HG03095 (cell line): ENCODE results near the gene GAD1.
A peak's percentile ranks its signal among the peaks of the same experiment; 100 is the strongest.

Experiments
- ATAC-seq: cut with Tn5 transposase; IDR thresholded peaks from one replicate; pipeline ENCODE4 v1.9.1; 2021; ENCODE audit warnings: moderate library complexity; ENCODE audit not compliant: unreplicated experiment

The GAD1 gene

GRCh38 chr2:170842785-170843184 lies 26.1 kb downstream of the GAD1 start:
- ATAC-seq = no peak

DNA sequence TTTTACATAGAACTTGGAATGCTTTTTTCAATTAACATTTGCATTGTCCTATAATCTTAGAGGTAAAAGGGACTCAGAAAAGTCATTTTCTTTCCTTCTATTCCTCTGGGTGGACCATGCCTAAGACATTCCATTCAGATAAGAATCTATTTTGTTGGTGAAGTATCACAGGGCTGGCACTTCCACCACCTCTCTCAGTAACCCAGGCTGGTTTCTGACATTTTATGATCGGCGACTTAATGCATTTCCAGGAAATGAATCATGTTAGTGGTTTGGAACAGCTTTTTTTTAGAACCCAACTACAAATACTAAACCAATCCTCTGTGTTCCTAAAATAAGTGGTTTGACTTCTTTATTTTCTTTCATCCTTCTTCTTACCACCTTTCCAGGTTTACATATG lies 27.0 kb downstream of the GAD1 start:
- ATAC-seq = no peak

GRCh38 chr2:170845343-170845742 lies 28.7 kb downstream of the GAD1 start:
- ATAC-seq = no peak

DNA sequence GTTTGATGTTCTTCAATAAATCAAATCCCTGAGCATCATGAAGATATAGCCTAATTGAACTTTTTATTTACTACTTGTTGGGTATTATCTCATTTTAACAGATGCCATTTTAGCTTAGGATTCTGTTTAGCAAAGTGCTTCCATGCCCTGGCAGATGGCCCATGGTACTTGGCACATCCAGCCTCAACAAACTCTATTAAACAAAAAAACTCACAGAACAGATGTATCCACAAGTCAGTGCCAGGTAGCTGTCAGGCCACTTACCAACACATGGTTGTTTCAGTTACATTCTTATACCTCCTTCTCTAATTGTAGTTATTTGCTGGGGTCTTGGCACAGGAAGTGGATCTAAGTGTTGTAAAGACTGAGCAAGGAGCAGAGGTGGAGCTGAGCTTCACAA lies 29.6 kb downstream of the GAD1 start:
- no peak for ATAC-seq

GRCh38 chr2:170847716-170848115 lies 31.0 kb downstream of the GAD1 start:
- ATAC-seq = no peak

DNA sequence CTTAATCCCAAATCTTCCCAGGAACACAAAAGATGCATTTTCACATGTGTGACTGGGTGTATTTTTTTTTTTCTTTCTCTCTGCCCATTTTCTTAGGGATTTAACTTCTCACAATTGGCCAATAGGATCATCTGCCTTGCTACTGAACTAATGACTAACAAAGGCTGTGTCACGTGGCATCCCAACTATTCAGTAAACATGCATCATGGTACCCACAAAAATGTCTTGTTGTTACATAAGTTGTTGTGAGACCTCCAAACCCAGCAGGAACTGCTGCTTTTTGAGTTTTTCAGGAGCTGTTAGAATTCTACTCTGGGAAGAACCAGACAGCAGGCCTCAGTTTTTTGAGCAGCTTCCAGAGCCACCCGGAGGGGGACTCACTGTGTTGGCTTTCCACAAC lies 31.9 kb downstream of the GAD1 start:
- no peak for ATAC-seq

- ATAC-seq = no peak
Measured at GRCh38 chr2:170850251-170850650, 33.6 kb downstream of the GAD1 start.

GRCh38 chr2:170851635-170852034 lies 34.9 kb downstream of the GAD1 start:
- no peak for ATAC-seq

DNA sequence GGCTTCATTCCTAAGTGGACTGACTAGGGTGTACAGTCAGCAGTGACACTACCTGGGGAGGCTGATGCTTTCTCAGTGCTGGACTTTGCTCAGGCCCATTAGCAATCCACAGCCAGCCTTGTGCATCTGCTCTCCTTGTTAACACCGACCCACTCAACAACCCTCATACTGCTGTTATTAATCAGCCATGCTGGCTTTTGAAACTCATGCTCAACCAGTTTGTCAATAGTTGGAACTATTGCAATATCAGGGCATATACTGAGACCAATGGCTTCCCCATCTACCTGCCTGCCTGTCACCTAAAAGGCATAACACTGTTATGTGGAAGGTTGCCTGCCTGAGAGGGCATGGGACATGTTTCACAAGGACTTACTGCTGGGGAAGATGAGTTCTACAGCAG lies 39.4 kb downstream of the GAD1 start:
- ATAC-seq = no peak

- no peak for ATAC-seq
Measured at GRCh38 chr2:170862286-170862902, 45.7 kb downstream of the GAD1 start.

DNA sequence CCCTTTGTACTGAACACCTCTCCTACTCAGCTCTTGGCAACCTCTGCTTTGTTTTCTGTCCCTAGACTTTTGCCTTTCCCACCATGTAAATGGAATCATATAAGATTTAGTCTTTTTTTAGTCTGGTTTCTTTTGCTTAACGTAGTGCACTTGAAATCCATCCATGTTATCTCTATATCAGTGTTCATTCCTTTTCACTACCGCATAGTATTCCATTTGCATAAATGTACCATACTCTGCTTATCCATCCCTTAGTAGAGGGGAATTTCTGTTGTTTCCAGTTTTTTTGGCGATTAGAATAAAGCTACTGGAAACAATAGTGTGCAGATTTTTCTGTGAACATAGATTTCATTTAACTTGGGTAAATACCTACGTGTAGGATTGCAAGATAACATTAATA lies 46.4 kb downstream of the GAD1 start:
- no peak for ATAC-seq

GRCh38 chr2:170869036-170869435 lies 52.3 kb downstream of the GAD1 start:
- ATAC-seq = no peak

GRCh38 chr2:170869461-170869860 lies 52.8 kb downstream of the GAD1 start:
- ATAC-seq = no peak

DNA sequence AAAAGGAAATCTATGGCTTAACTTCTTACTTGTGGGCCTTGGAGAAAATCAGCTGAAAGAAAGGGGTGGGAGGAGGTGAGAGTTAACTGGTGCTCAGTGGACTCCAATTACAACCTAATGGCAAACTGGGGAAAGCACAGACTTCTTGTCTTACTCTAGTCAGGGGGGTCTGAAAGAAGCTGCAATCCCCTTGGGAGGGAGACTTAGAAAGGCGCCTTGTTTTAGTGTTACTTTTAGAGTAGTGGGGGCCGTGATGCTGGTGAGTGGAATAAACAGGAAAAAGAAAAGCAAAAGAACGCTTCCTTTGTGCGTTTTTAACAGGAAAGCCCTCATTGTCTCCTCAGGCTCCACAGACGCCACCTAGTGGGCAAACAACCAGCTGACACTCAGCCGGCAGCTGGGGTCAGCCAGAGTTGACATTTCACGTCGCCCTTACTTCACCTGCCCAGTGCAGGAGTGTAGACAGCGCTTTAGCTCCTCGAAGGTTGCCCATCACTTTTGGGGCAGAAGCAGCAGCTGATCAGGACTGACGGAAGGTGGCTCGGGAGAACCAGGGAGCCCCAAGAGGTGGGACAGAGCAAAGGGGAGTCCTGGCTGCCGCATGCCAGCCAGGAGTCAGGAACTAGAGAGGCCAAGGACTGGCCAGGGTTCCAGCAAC lies 56.5 kb downstream of the GAD1 start:
- ATAC-seq = peak; percentile 95

DNA sequence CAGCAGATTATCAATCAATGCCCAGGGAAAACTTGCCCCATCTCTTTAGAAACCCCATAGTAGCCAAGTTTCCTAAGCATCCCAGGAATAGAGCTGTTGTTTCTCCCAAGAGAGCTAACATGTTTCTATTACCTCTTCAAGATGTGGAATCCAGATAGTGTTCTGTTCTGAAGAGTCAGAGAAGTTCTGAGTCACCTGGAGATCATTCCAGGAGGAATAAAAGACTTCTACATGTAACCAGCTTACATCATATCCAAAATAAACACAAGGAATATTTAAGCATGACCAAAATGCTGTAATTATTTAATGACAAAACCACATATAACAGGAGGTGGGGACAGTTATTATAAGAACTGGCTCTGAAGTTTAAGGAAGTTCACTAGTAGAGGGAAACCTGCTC lies 61.4 kb downstream of the GAD1 start:
- ATAC-seq = no peak

GRCh38 chr2:170878505-170878904 lies 61.8 kb downstream of the GAD1 start:
- ATAC-seq = no peak

DNA sequence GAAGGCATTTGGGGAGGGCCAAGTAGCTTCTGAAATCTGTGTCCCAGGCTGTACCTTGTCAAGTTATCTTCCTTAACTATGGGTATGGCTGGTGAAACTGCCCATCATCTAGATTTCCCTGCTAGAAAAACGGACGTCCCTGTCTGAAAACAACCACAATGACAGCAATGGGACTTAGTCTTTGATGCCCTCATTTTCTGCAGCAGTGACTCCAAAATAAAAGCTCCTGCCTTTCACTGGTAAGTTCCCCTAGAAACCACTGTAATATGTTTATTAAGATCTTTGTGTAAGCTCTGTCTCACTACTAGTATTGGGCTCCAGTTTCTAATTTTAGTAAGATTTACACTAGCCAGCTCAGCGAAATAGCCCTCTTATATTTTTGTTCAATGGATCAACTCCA lies 65.2 kb downstream of the GAD1 start:
- no peak for ATAC-seq

GRCh38 chr2:170882758-170883157 lies 66.1 kb downstream of the GAD1 start:
- no peak for ATAC-seq

- no peak for ATAC-seq
Measured at GRCh38 chr2:170883683-170884082, 67.0 kb downstream of the GAD1 start.

DNA sequence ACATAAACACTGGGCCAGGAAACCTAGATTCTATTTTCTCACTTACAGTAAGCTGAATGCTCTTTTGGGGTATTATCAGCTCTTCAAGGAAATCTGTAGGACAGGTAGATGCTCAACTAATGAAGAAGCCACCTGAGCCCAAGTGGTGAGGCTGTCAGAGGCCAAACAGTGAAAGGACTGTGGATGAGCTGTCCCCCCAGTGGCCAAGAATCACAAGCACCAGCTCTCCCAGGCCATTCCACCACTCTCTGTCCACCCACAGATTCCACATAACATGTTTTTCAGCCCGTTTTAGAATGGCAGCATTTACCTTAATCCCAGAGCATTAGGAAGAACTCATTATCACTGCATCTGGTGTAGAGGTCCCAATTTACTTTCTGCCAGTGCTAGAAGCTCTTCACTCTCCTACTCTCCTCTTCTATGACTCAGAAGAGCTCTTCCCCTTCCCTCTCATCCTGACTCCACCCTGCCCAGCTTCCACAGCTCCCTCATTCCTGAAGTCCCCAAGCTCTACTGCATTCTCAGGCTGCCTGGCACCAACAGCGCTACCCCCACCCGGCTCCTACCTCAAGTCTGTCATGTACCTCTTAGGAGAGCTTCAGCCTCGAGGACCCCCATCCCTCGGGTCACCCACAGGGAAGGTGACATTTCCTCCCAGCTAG lies 68.6 kb downstream of the GAD1 start:
- ATAC-seq = no peak

GRCh38 chr2:170886386-170886785 lies 69.7 kb downstream of the GAD1 start:
- no peak for ATAC-seq

DNA sequence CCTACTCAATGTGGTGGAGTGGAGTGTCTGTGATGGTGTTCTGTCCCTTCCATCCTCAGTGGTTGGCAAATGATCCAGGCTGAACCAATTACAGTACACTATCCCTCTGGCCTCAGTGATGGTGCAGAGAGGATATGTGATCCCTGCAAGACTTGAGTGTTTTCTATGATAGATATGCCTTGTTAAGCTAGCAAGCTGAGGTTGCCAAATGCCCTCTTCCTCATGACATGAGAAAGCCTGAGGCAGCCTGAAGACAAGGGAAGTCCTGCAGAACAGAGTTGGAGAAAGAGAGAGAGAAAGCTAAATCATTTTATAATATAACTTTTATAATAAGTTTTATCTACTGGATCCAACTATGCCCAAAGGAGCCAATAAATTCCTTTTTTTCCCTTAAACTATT lies 70.8 kb downstream of the GAD1 start:
- no peak for ATAC-seq

- ATAC-seq = no peak
Measured at GRCh38 chr2:170887896-170888295, 71.2 kb downstream of the GAD1 start.
